Spleen (tissue), 11 donors: ENCODE results near the gene TFAP2C. TPM values are rescaled to one million over a fixed set of nuclear protein-coding genes. Genes with fewer than 3 reads are reported as not detected.
"Not testable (repeated sequence)": the region's sequence is repeated elsewhere in the genome, so short reads cannot be mapped to it uniquely, and the experiment has no call there.

ENCODE experiments used
- DNase-seq: peaks from one replicate; pipeline ENCODE4 v3.0.0-alpha.2; 2020
- H3K27ac ChIP-seq, 8 donors: fragments of 200-600 bp; sonication (generic) in 7 of 8; 1 replicate in 4 of 8; 2 replicates in 4 of 8; pipeline versions ENCODE4 v1.5.0 to v1.8.0; 2016 to 2021; ENCODE audit warnings: inconsistent platforms in 4 of 8, mild to moderate bottlenecking in 4 of 8, moderate library complexity in 1 of 8
- H3K27me3 ChIP-seq, 7 donors: fragments of 200-600 bp; sonication (generic) in 6 of 7; replicated peaks in 1 of 7; 1 replicate in 4 of 7; 2 replicates in 3 of 7; pipeline versions ENCODE4 v1.5.0 to v1.8.0; 2016 to 2021; ENCODE audit warnings: inconsistent platforms in 3 of 7, mild to moderate bottlenecking in 1 of 7
- H3K36me3 ChIP-seq, 6 donors: fragments of 200-600 bp; sonication (generic) in 5 of 6; 1 replicate in 4 of 6; 2 replicates in 2 of 6; pipeline versions ENCODE4 v1.5.0 to v1.8.0; 2016 to 2021; ENCODE audit warnings: inconsistent platforms in 2 of 6
- H3K4me1 ChIP-seq, 6 donors: fragments of 200-600 bp; sonication (generic) in 5 of 6; 1 replicate in 3 of 6; 2 replicates in 3 of 6; pipeline versions ENCODE4 v1.5.0 to v1.8.0; 2016 to 2021; ENCODE audit warnings: inconsistent platforms in 3 of 6
- H3K4me3 ChIP-seq, 8 donors: fragments of 200-600 bp; sonication (generic) in 7 of 8; 1 replicate in 4 of 8; 2 replicates in 4 of 8; pipeline versions ENCODE4 v1.5.0 to v1.8.0; 2016 to 2021; ENCODE audit warnings: inconsistent platforms in 4 of 8, mild to moderate bottlenecking in 4 of 8, moderate library complexity in 2 of 8
- H3K9me3 ChIP-seq, 8 donors: fragments of 200-600 bp; sonication (generic) in 7 of 8; 1 replicate in 4 of 8; 2 replicates in 4 of 8; pipeline versions ENCODE4 v1.5.0 to v1.8.0; 2016 to 2021; ENCODE audit warnings: inconsistent platforms in 4 of 8
- POLR2A ChIP-seq, 3 donors: fragments of 450-650 bp; IDR thresholded peaks; one replicate each; pipeline ENCODE4 v1.5.1; 2017; ENCODE audit warnings: antibody characterized with exemption in 3 of 3, mild to moderate bottlenecking in 1 of 3
- POLR2AphosphoS5 ChIP-seq, 3 donors: sonication (generic); formaldehyde crosslinking; IDR thresholded peaks; one replicate each; pipeline ENCODE4 v1.5.1; 2017; ENCODE audit warnings: antibody characterized with exemption in 3 of 3
- WGBS, 5 donors: extraction: QIAGEN DNeasy Blood & Tissue Kit in 3 of 5; methylation state at CpG; one replicate each; pipeline versions ENCODE4 v1.1.5 to v1.1.7; 2013 to 2018; 5-methylcytosine and 5-hydroxymethylcytosine counted together
- intact Hi-C: fragments of 100-400 bp; cut with DNase I; formaldehyde crosslinking; loops from one replicate; pipeline ENCODE4 v1.15.0; 2023; ENCODE audit warnings: low total_unique reads
- polyA plus RNA-seq, 3 donors: library from polyadenylated mRNA; stranded (reverse); fragments of 200-250 nt; gene quantifications; one replicate each; pipeline ENCODE4 v1.2.1, GENCODE V29; 2013
- total RNA-seq, 7 donors: library from RNA; depleted of rRNA in 3 of 7; stranded (reverse); fragments of >200 nt in 3 of 7; fragmentation: NEBNext Ultra II Directional in 4 of 7; extraction: Animal tissue kit (Norgen Biotek cat#: 25700) in 4 of 7; gene quantifications; one replicate each; pipeline versions ENCODE4 v1.1.0 to v1.2.1, GENCODE V29; 2016 to 2021
- TF ChIP-seq, protein P1 (sequence below), 11 experiments: fragments of 200-600 bp in 7 of 11; fragments of 450-650 bp in 4 of 11; sonication (generic) in 4 of 11; IDR thresholded peaks in 8 of 11; conservative IDR thresholded peaks in 3 of 11; 1 replicate in 7 of 11; 2 replicates in 4 of 11; pipeline versions ENCODE4 v1.4.0 to v1.8.0; 2016 to 2021; ENCODE audit warnings: antibody characterized with exemption in 11 of 11, inconsistent platforms in 4 of 11, mild to moderate bottlenecking in 1 of 11
- donor health status: healthy with polysubstance abuse.
- donor health status: DM: no; HTN: no; CAD: no; lungs with moderate emphysema.
- donor health status: DM: no; HTN: no; CAD: no.
- donor health status: Bipolar disorder and iron deficiency.
- donor health status: healthy.
- donor health status: DM: no; HTN: no; CAD: no.
- donor health status: DM: yes; HTN: yes; CAD: no.

Gene TFAP2C
- total and polyA plus RNA-seq, 10 donors = 0.03 to 0.16 (median 0.10) TPM; not detected in 7

- intact Hi-C loops = no loop called here
- Histone ChIP-seq H3K4me3 (no peak overlapping the region), H3K4me1 (no peaks in the 10 kb centered on the region), H3K27ac (no peak overlapping the region), H3K27me3 (peaks cover 0 to 3% (median 0%) of the 10 kb centered on the region in 7 donors), H3K36me3 (no peaks in the 10 kb centered on the region), H3K9me3 (no peaks in the 10 kb centered on the region)
- WGBS, 5 donors = 90 to 100% (median 96%) methylated on average over 2 of the region's 2 CpGs
- TF ChIP-seq, protein P1, sequence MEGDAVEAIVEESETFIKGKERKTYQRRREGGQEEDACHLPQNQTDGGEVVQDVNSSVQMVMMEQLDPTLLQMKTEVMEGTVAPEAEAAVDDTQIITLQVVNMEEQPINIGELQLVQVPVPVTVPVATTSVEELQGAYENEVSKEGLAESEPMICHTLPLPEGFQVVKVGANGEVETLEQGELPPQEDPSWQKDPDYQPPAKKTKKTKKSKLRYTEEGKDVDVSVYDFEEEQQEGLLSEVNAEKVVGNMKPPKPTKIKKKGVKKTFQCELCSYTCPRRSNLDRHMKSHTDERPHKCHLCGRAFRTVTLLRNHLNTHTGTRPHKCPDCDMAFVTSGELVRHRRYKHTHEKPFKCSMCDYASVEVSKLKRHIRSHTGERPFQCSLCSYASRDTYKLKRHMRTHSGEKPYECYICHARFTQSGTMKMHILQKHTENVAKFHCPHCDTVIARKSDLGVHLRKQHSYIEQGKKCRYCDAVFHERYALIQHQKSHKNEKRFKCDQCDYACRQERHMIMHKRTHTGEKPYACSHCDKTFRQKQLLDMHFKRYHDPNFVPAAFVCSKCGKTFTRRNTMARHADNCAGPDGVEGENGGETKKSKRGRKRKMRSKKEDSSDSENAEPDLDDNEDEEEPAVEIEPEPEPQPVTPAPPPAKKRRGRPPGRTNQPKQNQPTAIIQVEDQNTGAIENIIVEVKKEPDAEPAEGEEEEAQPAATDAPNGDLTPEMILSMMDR (IDR thresholded peaks at IDR 0.05 in 8 of 11, conservative IDR thresholded peaks at IDR 0.05 in 3 of 11) = no peak
- no peak for DNase-seq
Observed at GRCh38 chr20:56614196-56614595, 14.9 kb upstream of the TFAP2C start.

DNA sequence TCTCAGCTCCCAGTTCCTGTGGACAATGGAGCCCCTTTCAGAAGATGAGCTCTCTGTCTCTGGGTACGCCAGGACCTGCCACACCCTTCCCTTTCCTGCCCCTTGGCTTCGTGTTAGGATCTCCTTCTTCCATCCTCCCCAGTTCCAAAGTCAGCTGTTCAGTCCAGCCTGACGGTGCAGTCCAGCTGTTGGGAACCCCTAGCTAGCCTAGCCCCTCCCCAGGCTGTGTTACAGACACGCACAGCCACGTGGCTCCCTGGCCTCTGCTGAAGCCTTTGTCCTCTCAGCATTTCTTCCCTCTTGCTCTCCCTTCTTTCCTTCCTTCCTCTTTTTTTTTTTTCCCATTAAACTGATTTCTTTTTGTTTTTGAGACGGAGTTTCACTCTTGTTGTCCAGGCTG lies 12.4 kb upstream of the TFAP2C start:
- WGBS, 5 donors = 24 to 40% (median 27%) methylated on average over 6 of the region's 6 CpGs
- Histone ChIP-seq H3K4me1 (no peaks in the 10 kb centered on the region), H3K4me3 (no peak overlapping the region), H3K27me3 (peaks cover 0 to 14% (median 0%) of the 10 kb centered on the region in 7 donors), H3K9me3 (no peaks in the 10 kb centered on the region), H3K36me3 (no peaks in the 10 kb centered on the region), H3K27ac (no peak overlapping the region)
- TF ChIP-seq POLR2AphosphoS5 (IDR thresholded peaks at IDR 0.05) (no peak), POLR2A (IDR thresholded peaks at IDR 0.05) (no peak)
- TF ChIP-seq, protein P1 (IDR thresholded peaks at IDR 0.05 in 8 of 11, conservative IDR thresholded peaks at IDR 0.05 in 3 of 11) = no peak
- DNase-seq = no peak
- intact Hi-C loops = no loop called here

GRCh38 chr20:56617489-56617888 lies 11.6 kb upstream of the TFAP2C start:
- no peak for DNase-seq
- Histone ChIP-seq H3K27me3 (peaks cover 0 to 17% (median 0%) of the 10 kb centered on the region in 7 donors), H3K4me3 (no peak overlapping the region), H3K4me1 (no peaks in the 10 kb centered on the region), H3K9me3 (no peaks in the 10 kb centered on the region), H3K36me3 (no peaks in the 10 kb centered on the region), H3K27ac (no peak overlapping the region)
- 68 to 88% (median 82%) methylated on average over 3 to 4 of the region's 4 CpGs for WGBS, 5 donors
- intact Hi-C loops = no loop called here
- TF ChIP-seq POLR2AphosphoS5 (IDR thresholded peaks at IDR 0.05) = no peak
- TF ChIP-seq POLR2A (IDR thresholded peaks at IDR 0.05) = no peak
- TF ChIP-seq, protein P1 (IDR thresholded peaks at IDR 0.05 in 8 of 11, conservative IDR thresholded peaks at IDR 0.05 in 3 of 11) = no peak

- DNase-seq = no peak
- Histone ChIP-seq H3K9me3 (no peaks in the 10 kb centered on the region), H3K4me3 (no peak overlapping the region), H3K27me3 (peaks cover 0 to 57% (median 28%) of the 10 kb centered on the region in 7 donors), H3K36me3 (no peaks in the 10 kb centered on the region), H3K27ac (no peak overlapping the region), H3K4me1 (peaks cover 0 to 10% (median 3%) of the 10 kb centered on the region in 6 donors)
- TF ChIP-seq POLR2A (IDR thresholded peaks at IDR 0.05) (no peak), POLR2AphosphoS5 (IDR thresholded peaks at IDR 0.05) (no peak)
- TF ChIP-seq, protein P1 (IDR thresholded peaks at IDR 0.05 in 8 of 11, conservative IDR thresholded peaks at IDR 0.05 in 3 of 11) = no peak
- intact Hi-C loops = no loop called here
- 58 to 82% (median 70%) methylated on average over 2 of the region's 2 CpGs for WGBS, 5 donors
Observed at GRCh38 chr20:56621730-56622129, 7.4 kb upstream of the TFAP2C start.

DNA sequence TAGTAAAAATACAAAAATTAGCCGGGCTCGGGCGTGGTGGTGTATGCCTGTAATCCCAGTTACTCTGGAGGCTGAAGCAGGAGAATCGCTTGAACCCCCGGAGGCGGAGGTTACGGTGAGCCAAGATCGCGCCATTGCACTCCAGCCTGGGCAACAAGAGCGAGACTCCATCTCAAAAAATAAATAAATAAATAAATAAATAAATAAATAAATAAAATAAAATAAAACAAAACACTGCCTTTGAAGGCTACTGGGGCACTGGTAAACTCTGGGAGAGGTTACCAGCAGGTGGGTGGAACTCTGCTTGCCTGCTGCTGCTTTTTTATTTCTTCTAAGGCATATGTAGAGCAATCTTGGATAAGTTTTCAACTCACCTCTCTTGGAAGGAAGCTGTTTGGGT lies 5.2 kb upstream of the TFAP2C start:
- H3K4me3 ChIP-seq, H3K9me3 ChIP-seq, H3K27ac ChIP-seq, intact Hi-C loops, DNase-seq, H3K36me3 ChIP-seq: not testable (repeated sequence)
- WGBS, 5 donors = 91 to 94% (median 92%) methylated on average over 10 of the region's 10 CpGs
- Histone ChIP-seq H3K27me3 (peaks cover 4 to 78% (median 50%) of the 10 kb centered on the region in 7 donors), H3K4me1 (peaks cover 6 to 32% (median 19%) of the 10 kb centered on the region in 6 donors)
